RWPE1 (cell line): ENCODE measurements around the gene CSF1R.

Source experiments
- CTCF ChIA-PET: fragments of 350-600 bp; sonication (Branson Sonifier 250); formaldehyde crosslinking; extraction: SDS; loops from one replicate; lab custom pipeline; 2021; lab: Yijun Ruan, JAX
- POLR2A ChIA-PET: fragments of 400-600 bp; formaldehyde crosslinking; extraction: SDS; loops from one replicate; lab custom pipeline; 2020; ENCODE audit warnings: antibody characterized with exemption; ENCODE audit not compliant: low non-redundant PET; lab: Yijun Ruan, JAX
- DNase-seq: peaks from one replicate; pipeline ENCODE4 v3.0.0; 2012; ENCODE audit warnings: low spot score
- H3K27ac ChIP-seq: fragments of 450-650 bp; 2 replicates; pipeline ENCODE4 v1.5.1; 2017
- TF ChIP-seq, protein P1 (sequence below): fragments of 450-650 bp; conservative IDR thresholded peaks from 2 replicates; pipeline ENCODE4 v1.5.1; 2017; ENCODE audit warnings: low read depth, mild to moderate bottlenecking

The CSF1R gene

DNA sequence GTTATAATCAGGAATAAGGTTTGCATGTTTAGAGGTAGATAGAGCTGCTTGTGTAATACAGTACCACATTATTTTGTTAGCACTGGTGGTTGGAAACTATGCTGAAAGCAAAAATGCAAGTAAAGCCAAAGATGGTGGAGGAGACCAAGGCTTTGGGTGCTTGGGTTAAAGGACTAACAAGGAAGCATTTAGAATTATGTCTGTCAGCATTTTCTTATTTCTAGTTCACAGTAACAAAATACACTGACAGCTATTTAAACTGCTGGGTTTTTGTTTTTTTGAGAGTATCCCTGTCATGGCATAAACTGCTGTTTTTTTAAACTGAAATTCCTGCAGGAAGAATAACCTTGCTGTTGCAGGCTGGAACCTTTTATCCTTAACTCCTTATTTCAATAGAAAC lies 79.3 kb downstream of the CSF1R start:
- no peak overlapping the region for H3K27ac ChIP-seq
- CTCF ChIA-PET: interaction anchor here (0.6 to 1.3 kb wide), 5 partner anchors 10 to 442 kb away, joined by 3 to 5 read pairs (median 4); no protein-coding TSS in a partner anchor
- DNase-seq: no peak
- TF ChIP-seq, protein P1, sequence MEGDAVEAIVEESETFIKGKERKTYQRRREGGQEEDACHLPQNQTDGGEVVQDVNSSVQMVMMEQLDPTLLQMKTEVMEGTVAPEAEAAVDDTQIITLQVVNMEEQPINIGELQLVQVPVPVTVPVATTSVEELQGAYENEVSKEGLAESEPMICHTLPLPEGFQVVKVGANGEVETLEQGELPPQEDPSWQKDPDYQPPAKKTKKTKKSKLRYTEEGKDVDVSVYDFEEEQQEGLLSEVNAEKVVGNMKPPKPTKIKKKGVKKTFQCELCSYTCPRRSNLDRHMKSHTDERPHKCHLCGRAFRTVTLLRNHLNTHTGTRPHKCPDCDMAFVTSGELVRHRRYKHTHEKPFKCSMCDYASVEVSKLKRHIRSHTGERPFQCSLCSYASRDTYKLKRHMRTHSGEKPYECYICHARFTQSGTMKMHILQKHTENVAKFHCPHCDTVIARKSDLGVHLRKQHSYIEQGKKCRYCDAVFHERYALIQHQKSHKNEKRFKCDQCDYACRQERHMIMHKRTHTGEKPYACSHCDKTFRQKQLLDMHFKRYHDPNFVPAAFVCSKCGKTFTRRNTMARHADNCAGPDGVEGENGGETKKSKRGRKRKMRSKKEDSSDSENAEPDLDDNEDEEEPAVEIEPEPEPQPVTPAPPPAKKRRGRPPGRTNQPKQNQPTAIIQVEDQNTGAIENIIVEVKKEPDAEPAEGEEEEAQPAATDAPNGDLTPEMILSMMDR: no peak
- POLR2A ChIA-PET: no interaction called here

DNA sequence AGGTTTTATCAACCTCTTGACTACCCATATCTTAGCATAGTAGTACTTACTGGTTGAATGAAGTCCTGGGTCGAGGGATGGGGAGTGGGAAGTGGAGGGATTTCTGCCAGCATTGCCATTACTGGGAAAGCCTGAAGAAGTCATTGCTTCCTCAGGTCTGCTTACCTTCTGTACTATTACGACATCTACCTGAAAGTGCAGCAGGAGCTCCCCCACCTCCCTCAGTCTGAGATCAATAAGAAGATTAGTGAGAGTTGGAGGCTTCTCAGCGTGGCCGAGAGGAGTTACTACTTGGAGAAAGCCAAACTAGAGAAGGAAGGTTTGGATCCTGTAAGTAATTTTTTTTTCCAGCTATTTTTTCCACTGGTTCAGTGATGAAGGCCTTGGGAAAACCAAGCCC lies 80.0 kb downstream of the CSF1R start:
- ChIA-PET POLR2A (no interaction called here), CTCF (interaction anchor here (0.7 to 0.8 kb wide), 4 partner anchors 15 to 441 kb away, joined by 3 to 4 read pairs (median 4); no protein-coding TSS in a partner anchor)
- H3K27ac ChIP-seq: no peak overlapping the region
- TF ChIP-seq, protein P1: no peak
- no peak for DNase-seq
